ENCODE measurements around the gene CLDN11.

The CLDN11 gene

DNA sequence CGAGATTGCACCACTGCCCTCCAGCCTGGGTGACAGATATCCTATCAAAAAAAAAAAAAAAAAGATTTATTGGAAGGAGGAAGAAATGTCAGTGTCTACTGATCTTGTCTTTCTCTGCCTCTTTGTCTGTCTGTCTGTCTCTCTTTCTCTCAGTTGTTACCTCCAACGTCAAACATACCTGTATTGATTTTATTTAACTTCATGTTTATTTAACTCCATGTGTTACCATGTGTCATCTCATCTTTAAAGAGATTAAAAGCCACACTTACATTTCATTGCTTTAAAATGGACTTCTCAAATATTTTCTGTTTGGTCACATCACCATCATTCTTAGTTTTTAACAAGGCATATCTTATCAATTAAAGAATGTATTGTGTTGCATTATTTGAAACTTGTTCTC is 9.4 kb downstream of the CLDN11 start:
- no peak for DNase-seq

DNA sequence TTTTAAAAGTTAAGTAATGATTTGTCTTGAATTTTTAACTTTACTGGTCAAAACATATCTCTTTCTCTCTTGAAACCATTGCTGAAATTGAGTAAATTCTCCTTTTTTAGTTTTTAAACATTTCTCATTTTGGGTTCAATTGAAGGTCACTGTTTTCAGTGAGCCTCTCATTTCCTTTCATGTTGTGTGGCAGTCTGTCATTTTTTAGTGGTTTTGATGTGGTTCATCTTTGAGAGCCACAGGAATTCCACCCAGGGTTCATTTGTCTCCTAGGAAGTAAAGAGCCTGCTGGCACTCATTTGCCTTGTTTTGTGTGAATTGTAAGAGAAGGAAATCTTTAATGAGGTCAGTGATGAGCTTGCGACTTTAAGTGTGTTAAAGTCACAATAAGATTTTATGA is 10.4 kb downstream of the CLDN11 start:
- no peak for DNase-seq

DNA sequence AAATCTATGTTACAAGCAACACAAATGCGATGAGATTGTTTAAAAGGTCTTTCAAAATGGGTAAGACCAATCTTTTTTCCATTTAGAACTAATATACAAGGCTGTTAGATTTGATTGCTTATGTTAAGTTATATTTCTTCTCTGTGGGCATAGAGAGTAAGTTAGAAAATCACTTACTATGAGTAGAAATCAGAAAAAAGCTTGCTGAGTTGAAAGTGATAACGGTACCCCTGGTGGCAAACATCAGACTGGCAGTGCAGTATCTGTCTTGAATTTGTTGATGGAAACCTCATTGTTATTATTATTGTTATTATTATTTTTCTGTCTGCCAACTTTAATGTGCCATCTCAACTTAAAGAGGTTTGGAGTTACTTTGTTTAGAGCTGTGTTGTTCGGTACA is 12.4 kb downstream of the CLDN11 start:
- no peak for DNase-seq

DNA sequence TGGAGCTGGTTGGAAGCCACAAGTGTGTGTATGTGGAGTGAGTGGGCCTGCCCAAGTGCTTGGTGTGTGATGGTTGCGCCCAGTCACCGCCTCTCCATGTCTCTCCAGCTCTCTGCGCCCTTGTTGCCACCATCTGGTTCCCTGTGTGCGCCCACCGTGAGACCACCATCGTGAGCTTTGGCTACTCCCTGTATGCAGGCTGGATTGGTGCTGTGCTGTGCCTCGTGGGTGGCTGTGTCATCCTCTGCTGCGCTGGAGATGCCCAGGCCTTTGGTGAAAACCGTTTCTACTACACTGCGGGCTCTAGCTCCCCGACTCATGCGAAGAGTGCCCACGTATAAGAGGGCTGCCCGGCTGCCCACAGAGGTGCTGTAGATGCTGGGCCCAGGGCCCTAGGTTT is 13.7 kb downstream of the CLDN11 start:
- DNase-seq, result no peak

DNA sequence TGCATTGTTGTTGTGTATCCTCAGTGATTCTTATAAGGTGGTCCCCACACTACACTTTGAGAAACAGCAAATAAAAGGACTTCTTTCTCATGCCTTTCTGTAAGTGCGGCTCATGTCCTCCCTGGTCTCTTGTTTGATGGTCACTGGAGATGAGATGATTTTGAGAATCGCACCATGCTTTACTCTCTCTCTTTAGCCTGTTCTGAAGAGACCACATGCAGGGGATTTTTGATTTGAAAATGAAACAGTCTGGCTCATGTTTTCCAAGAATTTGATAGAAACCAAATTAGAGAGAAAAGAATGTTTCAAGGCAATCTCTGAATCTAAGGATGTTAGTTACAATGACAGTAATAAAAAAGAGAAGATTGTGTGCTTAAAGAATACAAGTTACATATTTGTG is 18.0 kb downstream of the CLDN11 start:
- DNase-seq, result no peak

DNA sequence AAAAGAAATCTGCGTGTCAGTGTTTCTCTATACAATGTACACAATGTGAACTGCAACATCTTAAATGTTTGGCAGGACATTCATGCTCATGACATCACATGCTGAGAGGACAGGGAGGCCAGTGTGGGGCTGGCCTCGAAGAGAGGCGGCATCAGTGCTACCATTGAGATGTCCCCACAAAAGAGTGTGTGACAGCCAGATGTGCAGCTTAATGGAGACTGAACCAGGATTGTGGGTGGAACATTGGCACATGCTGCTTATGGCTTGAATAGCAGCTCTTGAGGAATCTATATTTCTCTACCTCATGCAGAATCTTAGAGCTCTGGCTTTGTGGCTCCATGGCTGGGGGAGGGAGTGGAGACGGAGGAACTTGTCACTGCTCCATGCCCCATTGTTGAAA is 18.5 kb downstream of the CLDN11 start:
- DNase-seq, result no peak

DNA sequence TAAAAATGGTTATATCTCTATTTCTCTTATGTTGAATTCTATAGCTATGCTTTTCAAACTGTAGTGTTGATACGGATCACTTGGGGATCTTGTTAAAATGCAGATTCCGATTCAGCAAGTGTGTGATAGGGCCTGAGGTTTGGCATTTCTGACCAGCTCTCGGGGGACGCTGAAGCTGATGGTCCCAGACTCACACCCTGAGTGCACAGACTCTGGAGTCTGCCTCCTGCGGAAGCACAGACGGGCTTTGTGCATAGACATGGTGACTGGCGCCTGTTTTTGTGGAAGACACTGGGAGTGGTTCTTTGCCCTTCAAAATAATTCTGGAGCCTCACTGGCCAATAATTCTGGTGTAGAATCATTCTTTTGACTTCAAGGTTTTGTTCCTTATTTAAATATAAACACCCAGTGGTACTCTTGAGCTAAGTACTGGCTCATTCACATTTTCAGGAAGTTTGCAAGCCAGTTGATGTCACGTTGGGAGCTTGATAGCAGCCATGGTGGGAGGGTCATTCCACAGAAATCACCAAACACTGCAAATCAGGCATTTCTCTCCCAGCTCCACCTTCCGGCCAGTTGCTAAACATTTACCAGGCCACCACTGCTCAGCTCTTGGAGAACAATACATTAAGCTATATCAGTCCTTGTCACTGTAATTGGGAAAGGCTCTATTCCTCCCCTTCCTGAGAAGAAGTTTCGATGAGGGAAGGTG is 19.2 kb downstream of the CLDN11 start:
- DNase-seq, result no peak

DNA sequence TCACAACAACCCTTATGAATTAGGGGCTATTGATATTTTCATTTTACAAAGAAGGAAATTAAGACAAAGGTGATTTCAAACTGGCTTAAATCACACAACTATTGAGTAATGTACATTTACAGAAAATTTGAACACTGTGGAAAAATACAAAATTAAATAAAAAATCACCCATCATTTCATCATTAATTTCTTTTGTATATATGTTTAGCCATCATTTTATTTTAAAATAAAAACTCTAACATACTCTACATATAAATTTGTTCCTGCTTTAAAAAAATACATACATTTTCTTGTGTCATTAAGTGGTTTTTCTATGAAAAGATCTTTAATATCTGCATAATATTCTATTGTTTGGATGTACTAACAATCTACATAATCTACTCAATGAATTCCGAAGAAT is 20.2 kb downstream of the CLDN11 start:
- no peak for DNase-seq

DNA sequence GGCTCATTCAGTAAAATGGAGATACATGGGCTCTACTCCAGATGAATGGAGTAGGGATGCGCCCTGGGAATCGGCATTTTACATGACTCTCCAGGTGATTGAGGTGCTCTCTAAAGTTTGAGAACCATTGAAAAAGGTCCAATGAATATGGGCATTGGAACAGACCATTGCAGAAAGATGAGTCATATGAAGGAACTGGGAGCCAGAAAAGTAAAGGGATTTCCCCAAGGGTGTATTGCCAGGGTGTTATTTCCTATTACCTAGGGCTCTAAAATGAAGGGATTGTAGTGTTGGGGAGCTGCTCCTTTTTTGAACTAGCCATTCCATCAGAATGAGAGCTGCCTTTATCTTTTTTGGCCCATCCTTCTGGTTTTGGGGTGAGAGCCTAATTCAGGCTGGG is 21.7 kb downstream of the CLDN11 start:
- no peak for DNase-seq

DNA sequence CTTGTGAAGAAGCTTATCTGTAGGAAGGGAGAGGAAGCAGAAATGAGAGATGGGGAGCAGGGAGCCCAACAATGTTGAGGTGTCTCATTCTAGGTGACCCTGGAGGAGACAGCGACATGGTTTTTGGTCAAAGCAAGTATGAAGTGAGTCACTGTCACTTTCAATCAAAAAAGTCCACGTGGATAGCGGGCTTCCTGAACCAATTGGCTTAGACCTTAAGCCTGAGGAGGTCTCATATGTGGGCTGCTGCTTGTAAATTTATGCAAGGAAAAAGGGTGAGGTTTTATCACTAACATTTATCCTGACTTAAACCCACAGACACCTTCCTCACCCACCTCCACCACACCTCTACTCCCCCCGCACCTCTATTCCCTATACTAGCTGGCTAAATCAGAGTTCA is 22.7 kb downstream of the CLDN11 start:
- DNase-seq, result no peak

DNA sequence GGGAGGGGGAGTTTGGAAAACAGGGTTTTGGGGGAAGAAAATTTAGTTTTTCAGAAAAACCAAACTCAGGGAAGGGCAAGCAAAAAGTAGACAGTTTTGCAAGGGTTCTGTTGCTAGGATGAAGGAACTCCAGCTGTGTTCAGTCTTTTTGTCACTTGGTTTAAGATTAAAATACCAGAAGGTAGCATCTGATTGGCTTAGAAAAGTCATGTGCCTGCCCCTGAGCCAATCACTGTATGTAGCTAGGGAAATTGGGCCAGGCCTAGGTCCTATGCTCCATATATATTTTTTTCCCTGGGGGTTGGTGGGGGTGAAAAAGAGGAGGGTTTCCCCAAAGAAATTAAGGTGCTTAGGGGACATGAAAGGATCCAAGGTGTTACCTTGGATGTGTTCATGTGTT is 24.3 kb downstream of the CLDN11 start:
- DNase-seq, result no peak

DNA sequence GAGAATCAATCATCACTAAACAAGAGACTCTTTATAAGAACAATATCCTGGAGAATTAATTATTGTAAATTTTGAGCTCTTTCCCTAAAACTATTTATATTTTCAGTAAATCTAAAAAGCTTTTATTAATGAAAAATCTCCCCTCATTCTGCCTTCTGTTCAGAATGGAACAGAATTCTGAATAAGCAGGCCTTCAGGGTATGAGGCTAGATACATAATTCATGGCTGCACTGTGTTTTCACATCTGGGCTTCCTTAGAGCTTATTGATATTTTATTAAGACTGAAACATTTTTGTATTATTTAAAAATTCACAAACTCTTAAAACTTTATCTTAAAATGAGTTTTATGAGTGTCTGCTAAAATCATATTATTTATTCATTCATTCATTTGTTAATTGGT is 24.8 kb downstream of the CLDN11 start:
- no peak for DNase-seq

DNA sequence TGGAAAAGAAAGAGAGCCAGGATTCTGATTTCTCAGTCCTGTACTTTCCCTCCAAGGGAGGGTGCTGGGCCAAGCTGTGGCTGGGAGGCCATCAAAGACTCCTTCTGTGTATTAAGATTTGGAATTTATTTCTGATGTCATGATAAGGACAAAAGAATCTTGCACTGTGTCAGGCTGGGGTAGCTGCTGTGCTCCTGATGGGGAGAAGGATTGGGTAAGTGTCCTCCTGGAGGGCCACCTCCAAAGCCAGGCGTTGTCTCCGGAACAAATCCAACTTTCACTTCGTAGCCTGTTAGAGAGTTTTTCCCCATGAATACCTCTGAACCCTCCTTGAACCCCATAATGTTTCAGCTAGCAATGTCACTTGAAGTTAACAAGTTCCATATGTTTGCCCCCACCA is 29.9 kb downstream of the CLDN11 start:
- DNase-seq, result no peak

DNA sequence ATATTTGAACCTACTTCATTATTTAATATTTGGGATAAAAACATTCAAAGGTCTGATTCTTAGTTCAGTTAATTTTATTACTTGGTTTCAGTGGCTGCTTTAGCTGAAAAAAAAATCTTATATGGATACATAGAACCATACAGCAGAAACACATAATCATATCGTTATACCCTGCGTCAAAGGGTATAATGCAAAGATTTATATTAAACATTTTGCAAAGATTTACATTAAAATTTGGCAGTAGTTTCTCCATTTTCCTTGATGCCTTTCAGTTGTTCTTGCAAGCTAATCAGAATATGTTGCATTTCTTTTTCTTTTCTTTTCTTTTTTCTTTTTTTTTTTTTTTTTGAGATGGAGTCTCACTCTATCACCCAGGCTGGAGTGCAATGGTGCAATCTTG is 31.4 kb downstream of the CLDN11 start:
- DNase-seq, result no peak

DNA sequence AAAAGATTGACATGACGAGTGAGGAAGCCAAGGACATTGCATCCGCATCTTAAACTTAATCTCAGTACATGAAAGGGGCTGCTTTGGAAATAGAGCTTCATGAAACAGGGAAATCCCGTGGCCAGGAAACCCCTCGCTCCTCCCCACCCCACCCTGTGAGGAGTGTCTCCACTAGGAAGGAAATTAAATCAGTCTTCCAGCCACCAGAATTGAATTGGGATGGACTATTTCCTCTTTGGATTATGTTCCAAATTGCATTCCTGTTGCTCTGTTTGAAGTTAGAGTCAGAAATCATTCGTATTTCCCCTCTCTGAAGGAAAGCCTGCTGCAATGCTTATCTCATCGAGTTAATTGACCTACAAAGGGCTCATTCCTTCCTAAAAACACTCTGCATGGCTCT is 35.8 kb downstream of the CLDN11 start:
- DNase-seq, result no peak

DNA sequence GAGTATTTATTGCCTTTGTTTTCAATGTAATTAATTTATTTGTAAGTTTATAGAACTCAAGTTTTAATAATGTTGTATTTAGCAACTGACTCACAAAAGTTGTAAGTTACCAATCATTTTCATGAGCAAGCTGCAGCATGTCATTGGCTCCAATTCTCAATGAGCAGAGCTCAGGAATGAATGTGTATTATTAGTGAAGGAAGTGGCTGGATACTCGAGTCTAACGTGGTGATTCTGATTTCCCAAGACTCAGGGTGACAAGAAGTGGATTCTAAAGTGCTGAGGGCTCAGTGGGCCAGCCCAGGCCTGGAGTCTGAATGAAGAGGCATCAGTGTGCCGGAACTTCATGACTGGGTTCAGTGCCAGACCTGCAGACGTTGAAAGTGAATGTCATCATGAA is 39.6 kb downstream of the CLDN11 start:
- DNase-seq, result no peak

DNA sequence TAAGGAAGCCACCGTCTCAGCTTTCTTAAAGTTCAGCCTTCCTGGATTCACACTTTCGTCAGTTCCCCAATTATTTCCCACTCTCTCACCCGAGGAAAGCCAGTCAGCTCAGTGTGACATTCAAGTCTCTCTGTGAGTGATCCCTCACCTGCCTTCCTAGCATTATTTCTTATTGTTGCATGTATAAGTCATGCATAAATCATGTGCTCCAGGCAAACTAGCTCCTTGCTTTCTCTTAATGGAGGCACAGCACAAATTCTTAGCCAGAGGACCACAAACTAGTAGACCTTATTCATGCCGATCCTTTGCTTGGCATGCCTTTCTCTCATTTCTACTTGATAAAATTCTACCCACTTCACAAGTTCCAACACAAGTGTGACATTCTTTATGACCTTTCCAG is 44.3 kb downstream of the CLDN11 start:
- DNase-seq, result no peak

DNA sequence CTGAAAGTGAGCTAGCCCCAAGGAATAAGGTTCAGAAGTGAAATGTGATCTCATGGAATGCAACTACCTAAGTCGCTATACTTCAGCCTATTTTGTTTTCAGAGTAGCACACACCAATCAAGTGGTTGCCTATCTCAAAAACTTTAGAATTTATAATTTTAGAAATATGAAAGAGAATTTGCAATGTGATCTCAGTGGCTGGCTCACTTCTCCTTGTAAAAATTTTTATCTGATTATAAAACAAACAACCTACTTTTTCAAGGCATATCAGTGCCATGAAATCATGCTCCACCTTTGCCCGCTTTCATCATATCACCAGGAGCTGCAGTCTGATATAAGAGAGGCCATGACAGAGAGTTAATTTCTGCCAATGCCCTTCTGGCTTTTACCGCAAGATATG is 47.3 kb downstream of the CLDN11 start:
- DNase-seq, result no peak

DNA sequence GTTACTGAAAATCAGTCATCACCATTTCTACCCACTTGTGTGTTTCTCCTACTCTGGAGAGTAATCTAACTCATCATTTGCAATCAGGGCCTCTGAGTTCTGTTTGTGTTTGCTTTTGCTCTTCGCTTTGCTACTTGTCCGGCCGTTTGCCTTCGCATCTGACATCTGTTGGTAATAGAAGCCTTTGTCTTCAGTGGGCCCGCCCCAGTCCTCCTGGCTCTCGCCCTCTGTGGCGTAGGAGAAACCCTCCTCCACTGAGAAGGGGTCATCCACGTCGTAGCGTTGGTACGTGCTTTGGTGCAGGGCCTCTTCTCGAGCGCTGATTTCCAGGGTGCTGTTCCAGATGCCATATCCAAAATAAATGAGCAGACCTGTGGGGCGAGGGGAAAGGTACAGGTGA is 48.3 kb downstream of the CLDN11 start:
- no peak for DNase-seq

DNA sequence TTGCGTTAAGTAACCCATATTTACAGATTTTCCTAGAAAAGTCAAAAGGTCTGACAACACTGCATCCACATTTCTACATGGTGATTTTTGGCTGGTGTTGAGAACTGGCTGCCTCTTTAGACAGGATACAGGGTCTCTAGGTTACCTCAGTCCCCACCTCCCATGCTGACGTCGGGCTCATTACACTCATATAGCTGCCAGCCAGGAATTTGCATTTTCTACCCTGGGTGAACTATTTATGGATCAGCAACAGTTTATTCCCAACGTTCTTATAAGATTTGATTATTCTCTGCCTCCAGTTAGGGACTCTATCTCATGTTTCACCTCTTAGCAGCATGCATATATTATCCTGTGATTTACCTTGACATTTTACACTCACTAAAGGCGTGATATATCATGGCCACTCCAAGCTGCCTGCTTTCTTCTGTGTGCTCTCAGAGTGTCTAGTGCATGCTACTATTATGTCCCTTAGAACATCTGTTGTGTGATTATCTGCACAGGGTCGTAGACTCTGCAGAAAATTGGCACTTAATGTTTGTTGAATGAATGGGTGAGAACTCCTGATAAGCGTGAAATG is 49.0 kb downstream of the CLDN11 start:
- no peak for DNase-seq

DNA sequence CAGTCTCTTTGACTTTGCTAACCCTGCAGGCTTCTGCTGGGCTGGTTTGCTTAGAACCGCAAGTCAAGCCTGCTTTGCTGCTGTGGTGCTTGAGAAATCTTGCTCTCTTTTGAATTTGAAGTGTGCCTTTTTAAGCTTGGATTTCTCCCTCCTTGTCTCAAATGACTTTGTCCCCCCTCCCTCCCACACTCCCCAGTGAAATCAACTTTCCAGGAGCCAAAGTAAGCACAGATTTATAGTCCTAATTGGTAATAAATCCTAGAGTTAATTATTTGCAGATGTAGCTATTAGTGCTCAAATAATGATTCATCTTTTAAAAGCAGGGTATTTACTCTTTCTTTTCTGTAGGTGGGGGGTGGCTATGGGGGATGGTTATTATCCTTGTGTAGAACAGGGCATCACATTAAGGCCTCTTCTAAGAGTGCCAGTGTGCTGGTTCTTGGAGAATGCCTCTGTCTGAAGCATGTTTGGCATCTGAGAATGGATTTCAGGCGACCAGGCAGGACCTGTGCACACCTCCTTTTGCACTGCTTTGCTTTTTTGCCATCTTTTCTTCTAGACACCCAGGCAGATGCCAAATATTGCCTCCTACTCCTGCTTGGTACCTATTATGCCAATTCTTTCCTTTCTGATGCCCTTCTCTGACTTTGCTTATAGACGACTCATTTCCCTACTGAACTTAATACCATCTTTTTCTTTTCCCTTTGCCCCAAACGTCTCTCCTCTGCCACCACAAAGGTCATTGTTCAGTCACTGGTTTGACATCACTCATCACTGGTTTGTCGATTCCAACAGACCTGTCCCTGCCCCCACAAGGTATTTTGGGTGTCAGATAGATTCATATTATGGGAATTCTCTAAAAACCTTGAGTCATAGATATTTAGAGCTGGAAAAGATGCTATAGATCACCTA is 50.7 kb downstream of the CLDN11 start:
- DNase-seq, result no peak

DNA sequence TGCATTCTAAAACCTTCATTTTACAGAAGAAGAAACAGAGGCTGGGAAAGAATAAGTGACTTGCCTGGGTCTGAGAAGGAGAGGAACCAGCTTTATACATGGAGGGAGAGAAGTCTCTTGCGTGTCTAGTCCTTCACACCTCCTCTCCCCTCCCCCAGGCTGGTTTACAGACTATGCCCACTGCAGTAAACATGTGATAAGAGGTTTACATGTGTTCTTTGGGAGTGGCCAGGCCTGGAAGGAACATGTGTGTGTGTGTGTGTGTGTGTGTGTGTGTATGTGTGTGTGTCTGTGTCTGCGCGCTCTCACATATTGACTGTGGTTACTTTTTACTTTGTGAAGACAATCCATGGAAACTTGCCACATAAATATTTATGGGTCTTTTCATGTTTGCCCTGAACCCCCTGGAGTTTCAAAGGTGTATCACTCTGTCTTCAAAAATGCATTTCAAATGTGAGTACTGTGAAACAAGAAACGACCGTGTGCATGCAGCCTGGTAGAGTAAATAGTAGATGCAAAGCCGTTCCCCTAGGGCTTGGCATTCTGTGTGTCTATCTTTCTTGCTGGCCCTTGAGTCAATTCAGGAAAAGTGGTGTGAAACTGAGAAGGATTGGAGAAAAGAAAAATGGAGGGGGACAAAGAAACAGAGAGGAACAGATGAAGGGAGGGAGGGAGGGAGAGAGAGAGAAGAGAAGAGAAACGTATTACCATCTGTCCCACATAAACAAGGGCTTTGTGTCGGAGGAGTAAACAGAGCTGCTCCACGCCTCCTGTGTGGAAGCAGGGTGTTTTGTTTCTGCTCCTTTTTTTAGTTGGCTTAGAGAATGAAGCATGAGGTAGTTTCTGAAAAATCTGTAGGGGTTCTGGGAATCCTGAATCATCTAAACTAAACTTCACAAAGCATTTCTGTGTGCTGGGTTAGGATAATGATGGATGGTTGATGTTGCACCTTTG is 51.7 kb downstream of the CLDN11 start:
- no peak for DNase-seq

DNA sequence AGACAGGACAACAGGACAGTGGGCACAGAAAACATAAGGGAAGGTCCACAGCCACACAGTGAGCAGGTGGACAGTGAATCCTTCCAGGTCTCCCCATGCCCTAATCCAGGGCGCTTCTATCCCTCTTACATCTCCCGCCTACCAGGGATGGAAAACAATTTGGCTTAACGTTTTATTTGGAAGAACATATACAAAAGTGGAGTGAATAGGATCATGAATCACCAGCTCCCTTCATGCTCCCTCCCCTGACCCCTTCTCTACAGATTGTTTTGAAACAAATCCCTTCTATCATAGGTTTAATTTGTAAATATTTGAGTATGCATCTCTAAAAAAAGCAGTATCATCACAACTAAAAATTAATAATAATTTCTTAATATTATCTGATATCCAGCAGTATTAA is 52.5 kb downstream of the CLDN11 start:
- no peak for DNase-seq

Data from effector CD4-positive, alpha-beta T cell (primary cell).